KMS-11 (cell line): ENCODE results near the gene HUS1B.
A peak's percentile ranks its signal among the peaks of the same experiment; 100 is the strongest.
"Not testable (repeated sequence)": the region's sequence is repeated elsewhere in the genome, so short reads cannot be mapped to it uniquely, and the experiment has no call there.

ENCODE experiments used
- H2AFZ ChIP-seq: fragments of 200-600 bp; sonication (generic); 2 replicates; pipeline ENCODE4 v1.6.1; 2016; ENCODE audit warnings: antibody characterized with exemption, mixed run types, low read depth
- H3K27ac ChIP-seq: fragments of 200-600 bp; sonication (generic); 2 replicates; pipeline ENCODE4 v1.6.1; 2016; ENCODE audit warnings: mild to moderate bottlenecking, mixed run types
- H3K27me3 ChIP-seq: fragments of 200-600 bp; sonication (generic); 2 replicates; pipeline ENCODE4 v1.6.1; 2017; ENCODE audit warnings: mild to moderate bottlenecking, low read depth, mixed run types, moderate library complexity; ENCODE audit not compliant: insufficient read depth
- H3K36me3 ChIP-seq: fragments of 200-600 bp; sonication (generic); 2 replicates; pipeline ENCODE4 v1.6.1; 2017; ENCODE audit warnings: mild to moderate bottlenecking, mixed run types; ENCODE audit not compliant: insufficient read depth
- H3K4me1 ChIP-seq: fragments of 200-600 bp; sonication (generic); 2 replicates; pipeline ENCODE4 v1.6.1; 2016; ENCODE audit warnings: mild to moderate bottlenecking, low read depth, mixed run types; ENCODE audit not compliant: poor library complexity, severe bottlenecking
- H3K4me2 ChIP-seq: fragments of 200-600 bp; sonication (generic); 2 replicates; pipeline ENCODE4 v1.7.0; 2016; ENCODE audit warnings: mild to moderate bottlenecking, mixed run types
- H3K4me3 ChIP-seq: fragments of 200-600 bp; sonication (generic); IDR thresholded peaks from 2 replicates; pipeline ENCODE4 v1.6.1; 2017; ENCODE audit warnings: low read depth, low read length, mixed read lengths; ENCODE audit not compliant: insufficient read depth
- H3K79me2 ChIP-seq: fragments of 200-600 bp; sonication (generic); 2 replicates; pipeline ENCODE4 v1.6.1; 2016; ENCODE audit warnings: low read depth, mixed run types; ENCODE audit not compliant: insufficient read depth
- H3K9ac ChIP-seq: fragments of 200-600 bp; sonication (generic); 2 replicates; pipeline ENCODE4 v1.6.1; 2016; ENCODE audit warnings: mild to moderate bottlenecking, mixed run types
- H4K20me1 ChIP-seq: fragments of 200-600 bp; sonication (generic); 2 replicates; pipeline ENCODE4 v1.6.1; 2016; ENCODE audit warnings: mild to moderate bottlenecking, mixed run types; ENCODE audit not compliant: insufficient read depth
- CTCF ChIP-seq: fragments of 200-600 bp; sonication (generic); conservative IDR thresholded peaks from 2 replicates; pipeline ENCODE4 v1.6.1; 2017; ENCODE audit warnings: low read depth, mild to moderate bottlenecking, antibody characterized with exemption, low read length, moderate library complexity, mixed read lengths

Gene HUS1B

DNA sequence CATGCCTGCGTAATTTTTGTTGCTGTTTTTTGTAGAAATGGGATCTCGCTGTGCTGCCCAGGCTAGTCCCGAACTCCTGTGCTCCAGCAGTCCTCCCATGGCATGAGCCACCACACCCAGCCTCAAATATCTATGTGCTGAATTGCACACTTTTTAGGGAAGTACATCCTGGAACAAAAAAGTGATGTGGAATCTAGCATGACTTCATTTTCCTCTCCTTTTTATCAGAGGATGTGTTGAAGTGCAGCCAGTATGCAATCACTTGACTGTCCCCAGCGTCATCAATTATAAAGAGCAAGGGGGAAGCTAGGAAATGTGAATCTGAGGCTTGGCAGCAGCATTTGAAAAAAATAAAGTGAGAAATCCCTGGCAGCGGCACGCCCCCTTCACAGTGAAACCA lies 42.4 kb upstream of the HUS1B start:
- Histone ChIP-seq H3K4me2 (no peak overlapping the region), H3K27ac (no peak overlapping the region), H3K4me3 (no peak overlapping the region), H3K27me3 (no peaks in the 10 kb centered on the region), H4K20me1 (no peaks in the 10 kb centered on the region), H3K4me1 (no peaks in the 10 kb centered on the region), H3K79me2 (no peaks in the 10 kb centered on the region), H3K9ac (no peak overlapping the region), H3K36me3 (no peaks in the 10 kb centered on the region), H2AFZ (no peak overlapping the region)
- TF ChIP-seq CTCF: no peak

DNA sequence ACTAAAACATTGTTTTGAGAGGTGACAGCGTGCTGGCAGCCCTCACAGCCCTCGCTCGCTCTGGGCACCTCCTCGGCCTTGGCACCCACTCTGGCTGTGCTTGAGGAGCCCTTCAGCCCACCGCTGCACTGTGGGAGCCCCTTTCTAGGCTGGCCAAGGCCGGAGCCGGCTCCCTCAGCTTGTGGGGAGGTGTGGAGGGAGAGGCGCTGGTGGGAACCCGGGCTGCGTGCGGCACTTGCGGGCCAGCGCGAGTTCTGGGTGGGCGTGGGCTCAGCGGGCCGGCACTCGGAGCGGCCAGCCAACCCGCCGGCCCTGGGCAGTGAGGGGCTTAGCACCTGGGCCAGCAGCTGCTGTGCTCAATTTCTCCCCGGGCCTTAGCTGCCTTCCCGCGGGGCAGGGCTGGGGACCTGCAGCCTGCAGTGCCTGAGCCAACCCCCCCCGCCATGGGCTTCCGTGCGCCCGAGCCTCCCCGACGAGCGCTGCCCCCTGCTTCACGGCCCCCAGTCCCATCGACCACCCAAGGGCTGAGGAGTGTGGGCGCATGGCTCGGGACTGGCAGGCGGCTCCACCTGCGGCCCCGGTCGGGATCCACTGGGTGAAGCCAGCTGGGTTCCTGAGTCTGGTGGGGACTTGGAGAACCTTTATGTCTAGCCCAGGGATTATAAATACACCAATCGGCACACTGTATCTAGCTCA lies 37.7 kb upstream of the HUS1B start:
- not testable (repeated sequence) for H3K36me3 ChIP-seq, H3K9ac ChIP-seq, H3K4me2 ChIP-seq, H3K4me3 ChIP-seq, H4K20me1 ChIP-seq, H3K27ac ChIP-seq, H3K27me3 ChIP-seq, H2AFZ ChIP-seq
- peaks cover 17% of the 10 kb centered on the region for H3K4me1 ChIP-seq
- peaks cover 24% of the 10 kb centered on the region; the same call in 1 of the 2 replicates for H3K79me2 ChIP-seq

- Histone ChIP-seq H3K27me3 (no peaks in the 10 kb centered on the region), H3K27ac (no peak overlapping the region), H3K4me1 (peaks cover 17% of the 10 kb centered on the region), H3K4me3 (peak overlapping the region; percentile 35), H3K79me2 (peaks cover 34% of the 10 kb centered on the region; the same call in 1 of the 2 replicates), H3K9ac (no peak overlapping the region; the same call in 1 of the 2 replicates), H2AFZ (peak overlapping the region; percentile 90; the same call in 1 of the 2 replicates), H4K20me1 (no peaks in the 10 kb centered on the region), H3K4me2 (peak overlapping the region; percentile 84), H3K36me3 (no peaks in the 10 kb centered on the region)
- TF ChIP-seq CTCF: no peak
These were observed 36.8 kb upstream of the HUS1B start for GRCh38 chr6:693723-694009.

DNA sequence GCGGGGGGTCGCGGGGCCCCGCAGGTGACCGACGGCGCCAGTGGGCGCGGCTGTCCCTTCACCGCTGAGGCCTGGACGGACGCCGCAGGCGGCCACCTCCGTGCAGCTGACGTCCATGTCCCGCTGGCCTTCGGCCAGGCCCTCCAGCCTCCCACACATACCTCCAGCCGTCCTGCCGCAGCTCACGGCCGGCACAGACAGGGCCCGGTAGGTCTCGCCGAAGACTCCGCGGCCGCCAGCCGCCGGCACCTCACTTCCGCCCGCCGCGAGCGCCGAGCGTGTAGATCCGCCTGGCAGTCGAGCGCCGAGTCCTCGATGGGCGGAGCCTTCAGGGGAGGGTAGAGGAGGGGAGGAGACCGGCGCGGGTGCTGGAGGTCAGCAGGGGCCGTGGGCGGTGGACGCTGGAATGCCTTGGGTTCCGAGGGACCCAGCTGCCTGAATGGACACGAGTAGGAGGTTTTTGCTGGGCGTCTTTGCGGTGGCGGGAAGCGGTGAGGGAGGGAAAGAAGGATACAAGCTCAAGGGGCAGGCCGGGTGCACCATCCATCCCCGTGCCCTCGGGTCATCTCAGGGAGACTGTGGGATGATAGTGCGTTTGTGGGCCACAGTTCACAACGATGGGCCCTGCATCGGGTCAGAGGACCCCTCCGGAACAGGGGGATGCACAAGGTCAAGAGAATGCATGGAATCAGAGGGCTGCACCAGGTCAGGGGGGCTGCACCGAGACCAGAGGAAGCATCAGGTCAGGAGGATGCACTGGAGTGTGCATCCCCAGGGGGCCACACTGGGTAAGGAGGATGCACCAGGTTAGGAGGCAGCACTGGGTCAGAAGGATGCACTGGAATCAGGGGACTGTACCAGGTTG lies 36.2 kb upstream of the HUS1B start, which contains the start of gene EXOC2:
Gene EXOC2 (minus strand): TSS at position 282 of the 865 bp plus-strand sequence. CDS start 55,321 bp downstream, outside the sequence.
- H3K27ac ChIP-seq: peak within 1 kb of the TSS; percentile 31; the same call in 1 of the 2 replicates

More for the DNA sequence above, 36.2 kb upstream of the HUS1B start, which contains the start of gene EXOC2:
- no peaks in the 10 kb centered on the region for H4K20me1 ChIP-seq
- H3K4me3 ChIP-seq: peak within 1 kb of the TSS; percentile 35
- no peak for TF ChIP-seq CTCF
- H3K4me2 ChIP-seq: peak within 1 kb of the TSS; percentile 95
- H3K36me3 ChIP-seq: no peaks in the 10 kb centered on the region
- H3K79me2 ChIP-seq: peaks cover 36% of the 10 kb centered on the region; the same call in 1 of the 2 replicates
- H2AFZ ChIP-seq: peak within 1 kb of the TSS; percentile 90
- H3K9ac ChIP-seq: peak within 1 kb of the TSS; percentile 60
- H3K27me3 ChIP-seq: no peaks in the 10 kb centered on the region
- peaks cover 17% of the 10 kb centered on the region for H3K4me1 ChIP-seq
